Measurements from ENCODE around the gene DEAF1. TPM values are rescaled to one million over a fixed set of nuclear protein-coding genes. Genes with fewer than 3 reads are reported as not detected.

The DEAF1 gene
- total and polyA plus RNA-seq, 2 experiments from 2014 or later, result 42.6 to 47.8 TPM

- Mint-ChIP-seq H3K27ac (no peak overlapping the region), H3K27me3 (ENCODE audit: insufficient read depth, low read depth, poor library complexity) (peaks cover 38% of the 10 kb centered on the region), H3K4me1 (peaks cover 17% of the 10 kb centered on the region; the same call in 2 of the 3 replicates), H3K4me3 (no peak overlapping the region), H3K9me3 (no peaks in the 10 kb centered on the region), H3K36me3 (ENCODE audit: low read depth) (peaks cover 14% of the 10 kb centered on the region)
- TF ChIP-seq JUNB (IDR thresholded peaks at IDR 0.05; ENCODE audit: unreplicated experiment), result no peak
- TF ChIP-seq EZH2phosphoT487 (IDR thresholded peaks at IDR 0.05; ENCODE audit: unreplicated experiment), result no peak
- no peak for TF ChIP-seq STAT1 (IDR thresholded peaks at IDR 0.05; ENCODE audit: unreplicated experiment)
- no peak for TF ChIP-seq EZH2 (IDR thresholded peaks at IDR 0.05; ENCODE audit: low read depth, unreplicated experiment)
- no peak for TF ChIP-seq CREB1 (CRISPR knock-in tag; IDR thresholded peaks at IDR 0.05; ENCODE audit: low read depth)
- no peak for TF ChIP-seq ETS1 (IDR thresholded peaks at IDR 0.05)
- TF ChIP-seq ZNF331 (CRISPR knock-in tag; IDR thresholded peaks at IDR 0.05; ENCODE audit: low read depth), result no peak
- no peak for TF ChIP-seq CTCF (conservative IDR thresholded peaks at IDR 0.05; ENCODE audit: low read depth in 2 of 2)
- TF ChIP-seq ZNF462 (CRISPR knock-in tag; IDR thresholded peaks at IDR 0.05), result no peak
- TF ChIP-seq ZNF114 (CRISPR knock-in tag; IDR thresholded peaks at IDR 0.05), result no peak
- TF ChIP-seq NANOG (IDR thresholded peaks at IDR 0.05; ENCODE audit: borderline replicate concordance), result no peak
- TF ChIP-seq REST (IDR thresholded peaks at IDR 0.05; ENCODE audit: unreplicated experiment), result no peak
- no peak for TF ChIP-seq POLR2AphosphoS5 (IDR thresholded peaks at IDR 0.05; ENCODE audit: low read depth)
- DNase-seq (ENCODE audit: low spot score) (no peak), ATAC-seq (no peak)
- H3K4me3 ChIP-seq, result no peak overlapping the region
- H3K4me2 ChIP-seq, result no peak overlapping the region
- peaks cover 12% of the 10 kb centered on the region for H3K4me1 ChIP-seq (ENCODE audit: insufficient read depth)
- no peaks in the 10 kb centered on the region for H3K9me2 ChIP-seq (ENCODE audit: insufficient read depth)
- H3K79me2 ChIP-seq (replicated peaks; ENCODE audit: insufficient read depth), result no peaks in the 10 kb centered on the region
- H3K36me3 ChIP-seq (ENCODE audit: insufficient read depth), result no peaks in the 10 kb centered on the region
- H3K27ac ChIP-seq (ENCODE audit: low read depth), result no peak overlapping the region
- H3K27me3 ChIP-seq (ENCODE audit: insufficient read depth), result peaks cover 27% of the 10 kb centered on the region
- H4K20me1 ChIP-seq (replicated peaks; ENCODE audit: insufficient read depth), result no peaks in the 10 kb centered on the region
- H2AFZ ChIP-seq, result no peak overlapping the region
- peaks cover 12% of the 10 kb centered on the region; the same call in 1 of the 2 replicates for H3F3A ChIP-seq (replicated peaks; ENCODE audit: low read depth)
Observed at GRCh38 chr11:643366-643765, 51.7 kb downstream of the DEAF1 start.

Measured in GM23338 (cell line).